Esophagus squamous epithelium (tissue), 4 donors: ENCODE measurements around the gene AGFG2.

Experiments
- POLR2A ChIP-seq, 4 donors: fragments of 450-650 bp; IDR thresholded peaks; one replicate each; pipeline ENCODE4 v1.6.1; 2017; ENCODE audit warnings: antibody characterized with exemption in 4 of 4, mild to moderate bottlenecking in 4 of 4, moderate library complexity in 3 of 4
- TF ChIP-seq, protein P1 (sequence below), 6 experiments: fragments of 450-650 bp in 4 of 6; fragments of 200-600 bp in 2 of 6; sonication (generic) in 2 of 6; IDR thresholded peaks; one replicate each; pipeline ENCODE4 v1.5.1; 2016 to 2019; ENCODE audit warnings: antibody characterized with exemption in 6 of 6, mild to moderate bottlenecking in 4 of 6, moderate library complexity in 4 of 6

GRCh38 chr7:100595188-100595587 lies 56.2 kb downstream of the AGFG2 start:
- TF ChIP-seq, protein P1, sequence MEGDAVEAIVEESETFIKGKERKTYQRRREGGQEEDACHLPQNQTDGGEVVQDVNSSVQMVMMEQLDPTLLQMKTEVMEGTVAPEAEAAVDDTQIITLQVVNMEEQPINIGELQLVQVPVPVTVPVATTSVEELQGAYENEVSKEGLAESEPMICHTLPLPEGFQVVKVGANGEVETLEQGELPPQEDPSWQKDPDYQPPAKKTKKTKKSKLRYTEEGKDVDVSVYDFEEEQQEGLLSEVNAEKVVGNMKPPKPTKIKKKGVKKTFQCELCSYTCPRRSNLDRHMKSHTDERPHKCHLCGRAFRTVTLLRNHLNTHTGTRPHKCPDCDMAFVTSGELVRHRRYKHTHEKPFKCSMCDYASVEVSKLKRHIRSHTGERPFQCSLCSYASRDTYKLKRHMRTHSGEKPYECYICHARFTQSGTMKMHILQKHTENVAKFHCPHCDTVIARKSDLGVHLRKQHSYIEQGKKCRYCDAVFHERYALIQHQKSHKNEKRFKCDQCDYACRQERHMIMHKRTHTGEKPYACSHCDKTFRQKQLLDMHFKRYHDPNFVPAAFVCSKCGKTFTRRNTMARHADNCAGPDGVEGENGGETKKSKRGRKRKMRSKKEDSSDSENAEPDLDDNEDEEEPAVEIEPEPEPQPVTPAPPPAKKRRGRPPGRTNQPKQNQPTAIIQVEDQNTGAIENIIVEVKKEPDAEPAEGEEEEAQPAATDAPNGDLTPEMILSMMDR (IDR thresholded peaks at IDR 0.05) = no peak
- TF ChIP-seq POLR2A (IDR thresholded peaks at IDR 0.05) = no peak
